B cell (primary cell): ENCODE data around the gene TCERG1L. TPM values are rescaled to one million over a fixed set of nuclear protein-coding genes. Genes with fewer than 3 reads are reported as not detected.

Source experiments
- ATAC-seq: fragments of 200-7000 bp; cut with Tn5 transposase; one replicate; pipeline ENCODE4 v1.10.0; 2021; ENCODE audit warnings: low read depth, mild to moderate bottlenecking, moderate number of reproducible peaks, moderate library complexity
- CTCF ChIA-PET: fragments of 350-600 bp; sonication (Branson Sonifier 250); formaldehyde crosslinking; loops from one replicate; lab custom pipeline; 2021; ENCODE audit warnings: antibody characterized with exemption, inconsistent platforms; lab: Charles Lee
- POLR2A ChIA-PET: fragments of 350-600 bp; sonication (Branson Sonifier 250); formaldehyde crosslinking; loops from one replicate; lab custom pipeline; 2021; ENCODE audit warnings: antibody characterized with exemption; lab: Charles Lee
- DNase-seq: peaks from one replicate; pipeline ENCODE4 v3.0.0; 2013
- H2AFZ ChIP-seq: 2 replicates; pipeline ENCODE4 v1.6.1; 2012; ENCODE audit warnings: mild to moderate bottlenecking, low read depth, low read length; ENCODE audit not compliant: insufficient read depth, poor library complexity, severe bottlenecking
- H3K27ac ChIP-seq, 2 donors: 1 replicate in 1 of 2; 2 replicates in 1 of 2; pipeline ENCODE4 v1.5.1; 2012 to 2013; ENCODE audit warnings: low read length in 2 of 2, mild to moderate bottlenecking in 2 of 2, moderate library complexity in 1 of 2
- H3K27me3 ChIP-seq, 4 experiments: fragments of 200-600 bp in 1 of 4; sonication (generic) in 1 of 4; replicated peaks in 1 of 4; 1 replicate in 2 of 4; 2 replicates in 2 of 4; pipeline versions ENCODE4 v1.6.1 to v1.7.0; 2013 to 2016; ENCODE audit warnings: low read length in 3 of 4, mild to moderate bottlenecking in 2 of 4, mixed read lengths in 1 of 4, moderate library complexity in 1 of 4; ENCODE audit not compliant: insufficient read depth in 4 of 4, control insufficient read depth in 3 of 4; ENCODE audit errors: control extremely low read depth in 1 of 4
- H3K36me3 ChIP-seq, 2 experiments: replicated peaks in 1 of 2; 1 replicate in 1 of 2; 2 replicates in 1 of 2; pipeline versions ENCODE4 v1.6.1 to v1.7.1; 2013; ENCODE audit warnings: low read length in 1 of 2; ENCODE audit not compliant: insufficient read depth in 2 of 2, control insufficient read depth in 1 of 2; ENCODE audit errors: control extremely low read depth in 1 of 2, extremely low read depth in 1 of 2
- H3K4me1 ChIP-seq, 2 donors: fragments of 200-600 bp in 1 of 2; sonication (generic) in 1 of 2; 1 replicate in 1 of 2; 2 replicates in 1 of 2; pipeline versions ENCODE4 v1.5.1 to v1.6.1; 2013 to 2017; ENCODE audit warnings: low read length in 2 of 2; ENCODE audit not compliant: control insufficient read depth in 2 of 2, insufficient read depth in 2 of 2
- H3K4me2 ChIP-seq: replicated peaks from 2 replicates; pipeline ENCODE3; 2012; ENCODE audit warnings: mild to moderate bottlenecking, low read depth, low read length; ENCODE audit not compliant: poor library complexity, severe bottlenecking
- H3K4me3 ChIP-seq, 5 experiments: fragments of 200-600 bp in 1 of 5; sonication (generic) in 1 of 5; 1 replicate in 3 of 5; 2 replicates in 2 of 5; pipeline versions ENCODE4 v1.5.1 to v1.7.0; 2011 to 2016; ENCODE audit warnings: low read length in 4 of 5, mild to moderate bottlenecking in 4 of 5, low read depth in 2 of 5, control low read depth in 1 of 5, moderate library complexity in 1 of 5; ENCODE audit not compliant: insufficient read depth in 1 of 5; ENCODE audit errors: control extremely low read depth in 1 of 5, extremely low read depth in 1 of 5
- H3K79me2 ChIP-seq: fragments of 200-600 bp; sonication (generic); one replicate; pipeline ENCODE4 v1.6.0; 2016; ENCODE audit warnings: low read length; ENCODE audit not compliant: control insufficient read depth, insufficient read depth
- H3K9ac ChIP-seq: fragments of 200-600 bp; sonication (generic); 2 replicates; pipeline ENCODE4 v1.6.1; 2017; ENCODE audit warnings: mild to moderate bottlenecking, low read length, moderate library complexity
- H3K9me3 ChIP-seq, 3 donors: one replicate each; pipeline versions ENCODE4 v1.6.1 to v1.7.1; 2013; ENCODE audit warnings: low read length in 2 of 3; ENCODE audit not compliant: control insufficient read depth in 2 of 3, insufficient read depth in 1 of 3; ENCODE audit errors: control extremely low read depth in 1 of 3
- H4K20me1 ChIP-seq: 2 replicates; pipeline ENCODE4 v1.6.0; 2012; ENCODE audit warnings: mild to moderate bottlenecking, low read length; ENCODE audit not compliant: insufficient read depth, control insufficient read depth, poor library complexity, severe bottlenecking
- H3K27ac Mint-ChIP-seq: one replicate; pipeline ENCODE4 v1.8.0; 2021; ENCODE audit warnings: mixed read lengths
- H3K27me3 Mint-ChIP-seq: one replicate; pipeline ENCODE4 v1.8.0; 2021; ENCODE audit warnings: mixed read lengths
- H3K4me1 Mint-ChIP-seq: one replicate; pipeline ENCODE4 v1.8.0; 2021; ENCODE audit warnings: mixed read lengths
- H3K4me3 Mint-ChIP-seq: one replicate; pipeline ENCODE4 v1.8.0; 2021; ENCODE audit warnings: mixed read lengths
- H3K9me3 Mint-ChIP-seq: one replicate; pipeline ENCODE4 v1.8.0; 2022; ENCODE audit warnings: mixed read lengths; ENCODE audit not compliant: insufficient read depth
- EZH2 ChIP-seq: IDR thresholded peaks from 2 replicates; pipeline ENCODE4 v1.6.1; 2012; ENCODE audit warnings: borderline replicate concordance, low read depth, mild to moderate bottlenecking, moderate library complexity, low read length; ENCODE audit not compliant: insufficient read depth, poor library complexity, severe bottlenecking
- WGBS: methylation state at CpG from one replicate; pipeline ENCODE4 v1.1.5; 2013; ENCODE audit warnings: missing lambda C conversion rate; ENCODE audit not compliant: insufficient coverage; 5-methylcytosine and 5-hydroxymethylcytosine counted together
- intact Hi-C: fragments of 100-400 bp; cut with micrococcal nuclease; formaldehyde crosslinking; loops from one replicate; pipeline ENCODE4 v1.10.0; 2022
- polyA plus RNA-seq: library from polyadenylated mRNA; depleted of rRNA; stranded (reverse); fragments of >200 nt; gene quantifications from 2 replicates; pipeline ENCODE4 v1.2.3, GENCODE V29; 2012
- total RNA-seq, 2 donors: library from RNA; stranded (reverse); fragments of 120-200 nt in 1 of 2; gene quantifications; 1 replicate in 1 of 2; 2 replicates in 1 of 2; pipeline versions ENCODE4 v1.2.3 to v1.2.4, GENCODE V29; 2013 to 2022
- TF ChIP-seq, protein P1 (sequence below): fragments of 200-600 bp; IDR thresholded peaks from one replicate; pipeline ENCODE4 v1.8.0; 2022; ENCODE audit warnings: antibody characterized with exemption, mild to moderate bottlenecking

Gene TCERG1L
- total and polyA plus RNA-seq, 2 donors (not counting 1 experiment from before 2014, with no cell fraction given) = 0.10 TPM; not detected in 1

DNA sequence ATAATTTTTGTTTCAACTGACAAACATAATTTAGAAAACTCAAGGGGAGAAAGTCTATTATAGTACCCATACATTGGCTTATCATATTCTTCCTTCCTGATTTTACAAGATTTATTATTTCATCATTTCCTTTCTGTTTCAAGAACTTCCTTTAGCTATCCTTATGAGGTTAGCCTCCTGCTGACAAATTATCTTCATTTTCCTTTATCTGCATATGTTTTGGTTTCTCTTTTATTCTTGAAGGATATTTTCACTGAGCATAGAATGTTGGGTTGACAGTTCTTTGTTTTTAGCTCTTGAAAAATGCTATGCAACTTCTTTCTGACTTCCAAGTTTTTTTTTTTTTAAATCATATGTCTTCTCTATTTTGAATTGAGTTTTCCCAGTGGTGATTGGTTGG, 21.3 kb upstream of the TCERG1L start:
- Histone ChIP-seq H3K4me3 (no peak overlapping the region), H2AFZ (no peak overlapping the region), H3K36me3 (no peaks in the 10 kb centered on the region), H3K79me2 (no peaks in the 10 kb centered on the region), H4K20me1 (no peaks in the 10 kb centered on the region), H3K4me1 (no peaks in the 10 kb centered on the region), H3K4me2 (no peak overlapping the region), H3K9me3 (no peaks in the 10 kb centered on the region), H3K27me3 (no peaks in the 10 kb centered on the region), H3K27ac (no peak overlapping the region), H3K9ac (no peak overlapping the region)
- no peaks in the 10 kb centered on the region for H3K4me1 Mint-ChIP-seq
- no peak overlapping the region for H3K4me3 Mint-ChIP-seq
- ChIA-PET POLR2A (no interaction called here), CTCF (no interaction called here)
- no peak for TF ChIP-seq EZH2
- TF ChIP-seq, protein P1, sequence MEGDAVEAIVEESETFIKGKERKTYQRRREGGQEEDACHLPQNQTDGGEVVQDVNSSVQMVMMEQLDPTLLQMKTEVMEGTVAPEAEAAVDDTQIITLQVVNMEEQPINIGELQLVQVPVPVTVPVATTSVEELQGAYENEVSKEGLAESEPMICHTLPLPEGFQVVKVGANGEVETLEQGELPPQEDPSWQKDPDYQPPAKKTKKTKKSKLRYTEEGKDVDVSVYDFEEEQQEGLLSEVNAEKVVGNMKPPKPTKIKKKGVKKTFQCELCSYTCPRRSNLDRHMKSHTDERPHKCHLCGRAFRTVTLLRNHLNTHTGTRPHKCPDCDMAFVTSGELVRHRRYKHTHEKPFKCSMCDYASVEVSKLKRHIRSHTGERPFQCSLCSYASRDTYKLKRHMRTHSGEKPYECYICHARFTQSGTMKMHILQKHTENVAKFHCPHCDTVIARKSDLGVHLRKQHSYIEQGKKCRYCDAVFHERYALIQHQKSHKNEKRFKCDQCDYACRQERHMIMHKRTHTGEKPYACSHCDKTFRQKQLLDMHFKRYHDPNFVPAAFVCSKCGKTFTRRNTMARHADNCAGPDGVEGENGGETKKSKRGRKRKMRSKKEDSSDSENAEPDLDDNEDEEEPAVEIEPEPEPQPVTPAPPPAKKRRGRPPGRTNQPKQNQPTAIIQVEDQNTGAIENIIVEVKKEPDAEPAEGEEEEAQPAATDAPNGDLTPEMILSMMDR = no peak
- H3K27me3 Mint-ChIP-seq = no peaks in the 10 kb centered on the region
- peaks cover 2% of the 10 kb centered on the region for H3K9me3 Mint-ChIP-seq
- no peak for DNase-seq
- H3K27ac Mint-ChIP-seq = no peak overlapping the region
- no peak for ATAC-seq
- intact Hi-C loops = no loop called here

DNA sequence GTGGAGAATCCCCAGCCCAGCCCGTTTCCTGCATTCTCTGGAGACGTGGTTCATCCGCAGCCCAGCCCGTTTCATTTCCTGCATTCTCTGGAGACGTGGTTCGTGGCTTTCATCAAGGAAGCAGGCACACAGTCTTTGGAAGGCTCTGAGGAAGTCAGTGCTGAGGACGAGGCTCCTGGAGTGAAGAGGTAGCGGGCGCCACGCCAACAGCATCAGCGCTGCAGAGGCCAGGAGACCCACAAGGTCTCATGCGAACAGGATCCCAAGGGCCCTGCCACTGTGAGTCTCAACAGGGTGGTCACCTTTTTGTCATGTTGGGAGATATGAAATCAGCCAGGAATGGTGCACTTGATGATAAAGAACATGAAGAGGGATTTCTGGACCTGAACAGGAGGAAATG, 12.4 kb upstream of the TCERG1L start:
- no peaks in the 10 kb centered on the region for H3K27me3 ChIP-seq
- no peak overlapping the region for H3K27ac ChIP-seq
- WGBS = 33% methylated on average over 12 of the region's 12 CpGs
- Mint-ChIP-seq H3K27me3 (peaks cover 18% of the 10 kb centered on the region), H3K27ac (no peak overlapping the region), H3K4me1 (no peaks in the 10 kb centered on the region), H3K4me3 (no peak overlapping the region), H3K9me3 (peaks cover 2% of the 10 kb centered on the region)
- ChIA-PET CTCF (no interaction called here), POLR2A (no interaction called here)
- intact Hi-C loops = no loop called here
- TF ChIP-seq EZH2 = no peak
- TF ChIP-seq, protein P1 = no peak
- H4K20me1 ChIP-seq = no peaks in the 10 kb centered on the region
- H3K9me3 ChIP-seq = peaks cover 0 to 6% (median 0%) of the 10 kb centered on the region in 3 donors
- H3K36me3 ChIP-seq = no peaks in the 10 kb centered on the region
- ATAC-seq (no peak), DNase-seq (no peak)
- no peaks in the 10 kb centered on the region for H3K4me1 ChIP-seq
- H3K4me2 ChIP-seq = no peak overlapping the region
- no peak overlapping the region for H3K9ac ChIP-seq
- no peaks in the 10 kb centered on the region for H3K79me2 ChIP-seq
- H2AFZ ChIP-seq = no peak overlapping the region
- H3K4me3 ChIP-seq = no peak overlapping the region
